Right lobe of liver (tissue), 6 donors: ENCODE results near the gene CRB3. TPM values are rescaled to one million over a fixed set of nuclear protein-coding genes. Genes with fewer than 3 reads are reported as not detected.

Experiments
- ATAC-seq, 4 donors: fragments of 200-7000 bp; cut with Tn5 transposase; one replicate each; pipeline ENCODE4 v1.9.1; 2020; ENCODE audit warnings: mild to moderate bottlenecking in 4 of 4, moderate library complexity in 4 of 4
- DNase-seq, 3 donors: peaks; one replicate each; pipeline ENCODE4 v3.0.0-alpha.2; 2020
- H3K27ac ChIP-seq, 3 donors: fragments of 200-600 bp; one replicate each; pipeline ENCODE4 v1.8.0; 2022
- H3K27me3 ChIP-seq, 2 donors: fragments of 200-600 bp; one replicate each; pipeline ENCODE4 v1.8.0; 2022
- H3K36me3 ChIP-seq, 4 donors: fragments of 200-600 bp; sonication (generic) in 1 of 4; one replicate each; pipeline versions ENCODE4 v1.5.1 to v1.8.0; 2017 to 2022; ENCODE audit warnings: control low read depth in 1 of 4
- H3K4me1 ChIP-seq, 4 donors: fragments of 200-600 bp; sonication (generic) in 1 of 4; one replicate each; pipeline versions ENCODE4 v1.5.1 to v1.8.0; 2017 to 2022; ENCODE audit warnings: control low read depth in 1 of 4
- H3K4me3 ChIP-seq, 3 donors: fragments of 200-600 bp; one replicate each; pipeline ENCODE4 v1.8.0; 2022
- H3K9me3 ChIP-seq, 4 donors: fragments of 200-600 bp; sonication (generic) in 1 of 4; one replicate each; pipeline versions ENCODE4 v1.5.1 to v1.8.0; 2017 to 2022; ENCODE audit warnings: control low read depth in 1 of 4
- POLR2A ChIP-seq: fragments of 450-650 bp; IDR thresholded peaks from one replicate; pipeline ENCODE4 v1.6.1; 2017; ENCODE audit warnings: antibody characterized with exemption, mild to moderate bottlenecking
- WGBS: methylation state at CpG from one replicate; pipeline ENCODE4 v1.1.6; 2018; ENCODE audit warnings: low coverage, low lambda C conversion rate; ENCODE audit not compliant: insufficient coverage; ENCODE audit errors: missing lambda C conversion rate; 5-methylcytosine and 5-hydroxymethylcytosine counted together
- intact Hi-C, 2 donors: fragments of 100-400 bp; cut with DNase I; formaldehyde crosslinking; loops; one replicate each; pipeline versions ENCODE4 v1.11.2 to v1.14.1; 2022
- total RNA-seq, 6 experiments: library from RNA; depleted of rRNA in 2 of 6; stranded (reverse); fragments of >200 nt in 2 of 6; fragmentation: NEBNext Ultra II Directional in 3 of 6; extraction: Animal tissue kit (Norgen Biotek cat#: 25700) in 3 of 6; gene quantifications; one replicate each; pipeline versions ENCODE4 v1.1.0 to v1.2.4, GENCODE V29; 2016 to 2023
- TF ChIP-seq, protein P1 (sequence below), 4 donors: fragments of 200-600 bp in 3 of 4; fragments of 450-650 bp in 1 of 4; IDR thresholded peaks; one replicate each; pipeline versions ENCODE4 v1.5.1 to v1.8.0; 2016 to 2022; ENCODE audit warnings: antibody characterized with exemption in 4 of 4, mild to moderate bottlenecking in 2 of 4
- donor health status: DM: no; HTN: yes; CAD: no.
- donor health status: DM: no; HTN: no; CAD: no.
- donor health status: DM: no; HTN: no; CAD: no.
- donor health status: DM: no; HTN: yes; CAD: no.
- donor health status: DM: no; HTN: yes; CAD: no.

The CRB3 gene
- total RNA-seq, 6 experiments from 2014 or later: 20.6 to 56.1 (median 23.0) TPM

DNA sequence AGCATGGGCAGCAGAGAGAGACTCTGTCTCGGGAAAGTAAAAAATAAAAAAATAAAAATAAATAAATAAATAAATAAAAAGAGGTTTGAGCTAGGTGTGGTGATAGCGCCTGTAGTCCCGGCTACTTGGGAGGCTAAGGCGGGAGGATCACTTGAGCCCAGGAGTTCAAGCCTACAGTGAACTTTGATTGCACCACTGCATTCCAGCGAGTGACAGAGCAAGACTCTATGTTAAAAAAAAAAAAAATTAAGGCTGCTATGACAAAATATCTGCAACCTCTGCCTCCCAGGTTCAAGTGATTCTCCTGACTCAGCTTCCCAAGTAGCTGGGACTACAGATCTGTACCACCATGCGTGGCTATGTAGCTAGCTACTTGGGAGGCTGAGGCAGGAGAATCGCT is 20.8 kb downstream of the CRB3 start:
- 84% methylated on average over 4 of the region's 7 CpGs for WGBS
- intact Hi-C loops: no loop called here

DNA sequence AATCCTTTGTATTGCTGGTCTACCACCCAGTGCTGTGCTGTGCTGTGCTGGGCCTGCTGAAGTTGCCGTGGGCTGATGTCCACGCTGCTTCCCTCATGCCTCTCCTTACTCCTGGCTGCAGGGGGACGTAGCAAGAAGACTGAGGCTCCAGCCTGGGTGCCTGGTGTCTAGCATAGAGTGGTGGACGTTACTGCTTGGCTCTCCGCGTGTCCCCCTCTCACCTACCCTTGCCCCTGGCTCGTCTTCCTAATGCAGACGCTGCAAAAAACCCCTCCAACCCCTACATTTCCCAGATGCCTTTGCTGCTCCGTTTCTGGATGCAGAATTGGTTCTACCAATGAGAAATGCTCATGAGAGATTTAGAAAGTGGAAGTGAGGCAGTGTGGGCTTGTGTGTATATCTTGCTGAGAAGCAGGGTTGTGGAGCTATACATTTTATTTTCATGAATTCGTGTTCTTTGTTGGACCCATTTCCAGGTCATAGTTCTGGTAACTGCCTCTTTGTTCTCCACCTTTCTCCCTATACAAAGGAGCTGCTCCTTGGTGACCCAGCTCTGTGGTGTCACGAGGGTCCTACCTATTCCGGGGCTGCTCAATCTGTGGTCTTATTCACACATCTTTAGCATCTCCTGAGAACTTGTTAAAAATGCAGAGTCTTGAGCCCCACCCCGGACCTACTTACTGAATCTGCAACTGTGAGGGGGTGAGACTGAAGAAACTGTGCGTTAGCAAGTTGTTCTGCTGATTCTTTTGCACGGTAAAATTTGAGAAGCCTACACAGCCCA is 25.4 kb downstream of the CRB3 start:
- Histone ChIP-seq H3K27ac (no peak overlapping the region), H3K4me3 (no peak overlapping the region), H3K4me1 (no peaks in the 10 kb centered on the region), H3K9me3 (peaks cover 0 to 2% (median 0%) of the 10 kb centered on the region in 4 donors), H3K36me3 (no peaks in the 10 kb centered on the region), H3K27me3 (no peaks in the 10 kb centered on the region)
- TF ChIP-seq, protein P1, sequence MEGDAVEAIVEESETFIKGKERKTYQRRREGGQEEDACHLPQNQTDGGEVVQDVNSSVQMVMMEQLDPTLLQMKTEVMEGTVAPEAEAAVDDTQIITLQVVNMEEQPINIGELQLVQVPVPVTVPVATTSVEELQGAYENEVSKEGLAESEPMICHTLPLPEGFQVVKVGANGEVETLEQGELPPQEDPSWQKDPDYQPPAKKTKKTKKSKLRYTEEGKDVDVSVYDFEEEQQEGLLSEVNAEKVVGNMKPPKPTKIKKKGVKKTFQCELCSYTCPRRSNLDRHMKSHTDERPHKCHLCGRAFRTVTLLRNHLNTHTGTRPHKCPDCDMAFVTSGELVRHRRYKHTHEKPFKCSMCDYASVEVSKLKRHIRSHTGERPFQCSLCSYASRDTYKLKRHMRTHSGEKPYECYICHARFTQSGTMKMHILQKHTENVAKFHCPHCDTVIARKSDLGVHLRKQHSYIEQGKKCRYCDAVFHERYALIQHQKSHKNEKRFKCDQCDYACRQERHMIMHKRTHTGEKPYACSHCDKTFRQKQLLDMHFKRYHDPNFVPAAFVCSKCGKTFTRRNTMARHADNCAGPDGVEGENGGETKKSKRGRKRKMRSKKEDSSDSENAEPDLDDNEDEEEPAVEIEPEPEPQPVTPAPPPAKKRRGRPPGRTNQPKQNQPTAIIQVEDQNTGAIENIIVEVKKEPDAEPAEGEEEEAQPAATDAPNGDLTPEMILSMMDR (IDR thresholded peaks at IDR 0.05): no peak
- TF ChIP-seq POLR2A: no peak
- WGBS: 24% methylated on average over 10 of the region's 15 CpGs
- DNase-seq (no peak), ATAC-seq (no peak)
- intact Hi-C loops: no loop called here

More for the DNA sequence above, 20.8 kb downstream of the CRB3 start:
- Histone ChIP-seq H3K27me3 (no peaks in the 10 kb centered on the region), H3K4me3 (no peak overlapping the region), H3K36me3 (no peaks in the 10 kb centered on the region), H3K9me3 (peaks cover 0 to 2% (median 0%) of the 10 kb centered on the region in 4 donors), H3K27ac (no peak overlapping the region), H3K4me1 (no peaks in the 10 kb centered on the region)
- TF ChIP-seq, protein P1 (IDR thresholded peaks at IDR 0.05): no peak
- no peak for TF ChIP-seq POLR2A
- no peak for ATAC-seq
- DNase-seq: no peak

DNA sequence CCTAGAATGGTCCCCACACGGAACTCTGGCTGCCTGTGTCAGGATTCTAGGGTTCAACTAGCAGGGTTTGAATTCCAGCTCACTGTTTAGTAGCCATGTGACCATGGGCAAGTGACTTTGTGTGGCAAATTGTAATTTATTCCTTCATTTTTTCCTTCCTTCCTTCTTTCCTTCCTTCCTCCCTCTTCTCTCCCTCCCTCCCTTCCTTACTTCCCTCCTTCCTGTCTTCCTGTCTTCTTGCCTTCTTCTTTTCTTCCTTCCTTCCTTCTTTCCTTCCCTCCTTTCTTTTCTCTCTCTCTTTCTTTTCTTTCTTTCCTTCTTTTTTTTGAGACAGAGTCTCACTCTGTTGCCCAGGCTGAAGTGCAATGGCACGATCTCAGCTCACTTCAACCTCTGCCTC is 26.1 kb downstream of the CRB3 start:
- Histone ChIP-seq H3K27me3 (no peaks in the 10 kb centered on the region), H3K4me3 (no peak overlapping the region), H3K36me3 (no peaks in the 10 kb centered on the region), H3K9me3 (peaks cover 0 to 2% (median 0%) of the 10 kb centered on the region in 4 donors), H3K27ac (no peak overlapping the region), H3K4me1 (no peaks in the 10 kb centered on the region)
- DNase-seq: no peak
- intact Hi-C loops: no loop called here
- TF ChIP-seq, protein P1 (IDR thresholded peaks at IDR 0.05): no peak
- no peak for TF ChIP-seq POLR2A
- ATAC-seq: no peak
- 51% methylated on average over 2 of the region's 2 CpGs for WGBS

DNA sequence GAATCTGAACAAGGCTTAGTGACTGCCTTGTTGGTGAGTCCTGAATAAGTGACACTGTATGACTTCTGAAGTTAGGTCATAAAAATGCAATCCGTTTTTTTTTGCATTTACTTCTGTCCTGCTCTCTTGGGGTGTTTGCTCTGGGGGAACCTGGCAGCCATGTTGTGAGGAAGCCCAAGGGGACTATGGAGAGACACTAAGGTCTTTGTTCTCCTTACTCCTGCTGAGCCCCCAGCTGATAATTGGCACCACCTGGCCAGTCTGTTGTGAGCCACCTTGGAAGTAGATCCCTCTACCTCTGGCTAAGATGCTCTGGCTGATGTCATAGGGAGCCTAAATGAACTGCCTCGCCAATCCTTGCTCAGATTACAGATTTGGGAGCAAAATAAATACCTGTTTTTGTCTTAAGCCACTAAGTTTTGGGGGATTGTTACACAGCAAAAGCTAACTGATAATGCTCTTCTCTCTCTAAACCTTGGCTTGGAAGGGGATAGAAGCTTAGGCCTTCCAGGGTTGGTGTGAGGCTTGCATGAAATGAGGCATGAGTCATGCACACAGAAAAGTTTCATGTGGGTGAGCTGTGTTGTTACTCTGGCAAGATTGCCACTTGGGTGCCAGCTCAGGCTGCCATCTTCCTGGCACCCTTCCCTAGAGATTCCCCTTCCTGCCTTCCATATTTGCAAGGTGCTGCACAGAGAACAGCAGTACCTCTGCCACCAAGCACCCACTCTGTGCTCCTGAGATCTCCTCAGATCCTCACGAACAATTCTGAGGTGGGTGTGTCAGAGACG is 27.9 kb downstream of the CRB3 start:
- ATAC-seq (no peak), DNase-seq (no peak)
- Histone ChIP-seq H3K4me1 (no peaks in the 10 kb centered on the region), H3K9me3 (no peaks in the 10 kb centered on the region), H3K4me3 (no peak overlapping the region), H3K36me3 (no peaks in the 10 kb centered on the region), H3K27me3 (no peaks in the 10 kb centered on the region), H3K27ac (no peak overlapping the region)
- intact Hi-C loops: no loop called here
- no peak for TF ChIP-seq POLR2A
- TF ChIP-seq, protein P1 (IDR thresholded peaks at IDR 0.05): no peak
- whole genome bisulfite sequencing: 79% methylated on average over 4 of the region's 4 CpGs
